Measurements from ENCODE around the gene BEND5. TPM values are rescaled to one million over a fixed set of nuclear protein-coding genes. Genes with fewer than 3 reads are reported as not detected.

The BEND5 gene
- total RNA-seq, 3 donors from 2014 or later (not counting 1 experiment from before 2014, with no cell fraction given), result 1.2 to 5.1 (median 2.6) TPM

- no peak overlapping the region for H3K4me3 ChIP-seq (ENCODE audit: low read length)
- no peaks in the 10 kb centered on the region for H3K4me1 ChIP-seq (ENCODE audit: control insufficient read depth, insufficient read depth, low read length)
- no peak for DNase-seq
- Mint-ChIP-seq H3K27me3 (ENCODE audit: low read depth in 2 of 2) (no peaks in the 10 kb centered on the region), H3K27ac (no peak overlapping the region), H3K36me3 (no peaks in the 10 kb centered on the region), H3K4me1 (no peaks in the 10 kb centered on the region), H3K9me3 (no peaks in the 10 kb centered on the region), H3K4me3 (no peak overlapping the region)
- no peaks in the 10 kb centered on the region for H3K36me3 ChIP-seq (ENCODE audit: control insufficient read depth, insufficient read depth, low read length)
- H3K27ac ChIP-seq (ENCODE audit: low read length), result no peak overlapping the region
- no peak for TF ChIP-seq CTCF (IDR thresholded peaks at IDR 0.05)
- WGBS (ENCODE audit: insufficient coverage), result 96% methylated on average over 4 of the region's 4 CpGs
- intact Hi-C loops (cut with micrococcal nuclease), result no loop called here
- no peak for ATAC-seq
- no peaks in the 10 kb centered on the region for H3K9me3 ChIP-seq (ENCODE audit: control insufficient read depth, insufficient read depth, low read length)
- H3K27me3 ChIP-seq (ENCODE audit: control insufficient read depth, insufficient read depth, low read length), result no peaks in the 10 kb centered on the region
These were observed 38.3 kb downstream of the BEND5 start for GRCh38 chr1:48738356-48738755.

- 88% methylated on average over 6 of the region's 6 CpGs for WGBS (ENCODE audit: insufficient coverage)
- Mint-ChIP-seq H3K4me1 (no peaks in the 10 kb centered on the region), H3K27ac (no peak overlapping the region), H3K9me3 (no peaks in the 10 kb centered on the region), H3K27me3 (ENCODE audit: low read depth in 2 of 2) (no peaks in the 10 kb centered on the region), H3K4me3 (no peak overlapping the region), H3K36me3 (no peaks in the 10 kb centered on the region)
- no peak for TF ChIP-seq CTCF (IDR thresholded peaks at IDR 0.05)
- no peak overlapping the region for H3K4me3 ChIP-seq (ENCODE audit: low read length)
- H3K27ac ChIP-seq (ENCODE audit: low read length), result no peak overlapping the region
- no peak for DNase-seq
- H3K36me3 ChIP-seq (ENCODE audit: control insufficient read depth, insufficient read depth, low read length), result no peaks in the 10 kb centered on the region
- intact Hi-C loops (cut with micrococcal nuclease), result no loop called here
- ATAC-seq, result no peak
- H3K9me3 ChIP-seq (ENCODE audit: control insufficient read depth, insufficient read depth, low read length), result no peaks in the 10 kb centered on the region
- no peaks in the 10 kb centered on the region for H3K27me3 ChIP-seq (ENCODE audit: control insufficient read depth, insufficient read depth, low read length)
- H3K4me1 ChIP-seq (ENCODE audit: control insufficient read depth, insufficient read depth, low read length), result no peaks in the 10 kb centered on the region
These were observed 40.9 kb downstream of the BEND5 start for GRCh38 chr1:48735796-48736195.

GRCh38 chr1:48730164-48730910, 46.4 kb downstream of the BEND5 start:
- 68% methylated on average over 10 of the region's 10 CpGs for WGBS (ENCODE audit: insufficient coverage)
- Mint-ChIP-seq H3K4me1 (no peaks in the 10 kb centered on the region), H3K36me3 (no peaks in the 10 kb centered on the region), H3K9me3 (no peaks in the 10 kb centered on the region), H3K27me3 (ENCODE audit: low read depth in 2 of 2) (no peaks in the 10 kb centered on the region), H3K27ac (no peak overlapping the region), H3K4me3 (no peak overlapping the region)
- H3K9me3 ChIP-seq (ENCODE audit: control insufficient read depth, insufficient read depth, low read length), result no peaks in the 10 kb centered on the region
- ATAC-seq (no peak), DNase-seq (no peak)
- H3K4me3 ChIP-seq (ENCODE audit: low read length), result no peak overlapping the region
- no peak for TF ChIP-seq CTCF (IDR thresholded peaks at IDR 0.05)
- no peak overlapping the region for H3K27ac ChIP-seq (ENCODE audit: low read length)
- intact Hi-C loops (cut with micrococcal nuclease), result no loop called here
- no peaks in the 10 kb centered on the region for H3K36me3 ChIP-seq (ENCODE audit: control insufficient read depth, insufficient read depth, low read length)
- H3K27me3 ChIP-seq (ENCODE audit: control insufficient read depth, insufficient read depth, low read length), result no peaks in the 10 kb centered on the region
- no peaks in the 10 kb centered on the region for H3K4me1 ChIP-seq (ENCODE audit: control insufficient read depth, insufficient read depth, low read length)

GRCh38 chr1:48728584-48728983, 48.1 kb downstream of the BEND5 start:
- no peaks in the 10 kb centered on the region for H3K9me3 ChIP-seq (ENCODE audit: control insufficient read depth, insufficient read depth, low read length)
- H3K4me1 ChIP-seq (ENCODE audit: control insufficient read depth, insufficient read depth, low read length), result no peaks in the 10 kb centered on the region
- intact Hi-C loops (cut with micrococcal nuclease), result no loop called here
- H3K27me3 ChIP-seq (ENCODE audit: control insufficient read depth, insufficient read depth, low read length), result no peaks in the 10 kb centered on the region
- no peaks in the 10 kb centered on the region for H3K36me3 ChIP-seq (ENCODE audit: control insufficient read depth, insufficient read depth, low read length)
- H3K27me3 Mint-ChIP-seq (ENCODE audit: low read depth in 2 of 2), result peaks cover 0 to 3% of the 10 kb centered on the region in 2 donors
- H3K36me3 Mint-ChIP-seq, result no peaks in the 10 kb centered on the region
- H3K4me3 Mint-ChIP-seq, result no peak overlapping the region
- WGBS (ENCODE audit: insufficient coverage), result 90% methylated on average over 2 of the region's 2 CpGs
- no peaks in the 10 kb centered on the region for H3K9me3 Mint-ChIP-seq
- no peak for TF ChIP-seq CTCF (IDR thresholded peaks at IDR 0.05)
- DNase-seq, result no peak
- H3K4me1 Mint-ChIP-seq, result no peaks in the 10 kb centered on the region
- no peak overlapping the region for H3K27ac ChIP-seq (ENCODE audit: low read length)
- no peak for ATAC-seq
- H3K4me3 ChIP-seq (ENCODE audit: low read length), result no peak overlapping the region
- no peak overlapping the region for H3K27ac Mint-ChIP-seq

All from natural killer cell (primary cell).